Hepatocyte (in vitro differentiated cells): ENCODE results near the gene TEKT3. TPM values are rescaled to one million over a fixed set of nuclear protein-coding genes. Genes with fewer than 3 reads are reported as not detected.

Source experiments
- DNase-seq: peaks from one replicate; pipeline ENCODE4 v3.0.0-alpha.2; 2016; ENCODE audit warnings: low spot score
- H2AFZ ChIP-seq: fragments of 200-600 bp; sonication (generic); 2 replicates; pipeline ENCODE4 v1.6.0; 2016; ENCODE audit warnings: antibody characterized with exemption, mild to moderate bottlenecking
- H3K27ac ChIP-seq: fragments of 200-600 bp; sonication (generic); 2 replicates; pipeline ENCODE4 v1.5.1; 2016; ENCODE audit warnings: mild to moderate bottlenecking
- H3K27me3 ChIP-seq: fragments of 200-600 bp; sonication (generic); 2 replicates; pipeline ENCODE4 v1.6.1; 2016
- H3K36me3 ChIP-seq: fragments of 200-600 bp; sonication (generic); replicated peaks from 2 replicates; pipeline ENCODE4 v1.5.1; 2016; ENCODE audit warnings: low read depth; ENCODE audit not compliant: insufficient read depth
- H3K4me1 ChIP-seq: fragments of 200-600 bp; sonication (generic); 2 replicates; pipeline ENCODE4 v1.5.1; 2016; ENCODE audit warnings: mild to moderate bottlenecking, moderate library complexity; ENCODE audit not compliant: insufficient read depth
- H3K4me2 ChIP-seq: fragments of 200-600 bp; sonication (generic); 2 replicates; pipeline ENCODE4 v1.6.0; 2016
- H3K4me3 ChIP-seq: fragments of 200-600 bp; sonication (generic); 2 replicates; pipeline ENCODE4 v1.5.1; 2016; ENCODE audit warnings: mild to moderate bottlenecking
- H3K79me2 ChIP-seq: fragments of 200-600 bp; sonication (generic); 2 replicates; pipeline ENCODE4 v1.6.0; 2017; ENCODE audit warnings: mild to moderate bottlenecking
- H3K9me2 ChIP-seq: fragments of 200-600 bp; sonication (generic); replicated peaks from 2 replicates; pipeline ENCODE4 v1.6.0; 2017; ENCODE audit warnings: mild to moderate bottlenecking; ENCODE audit not compliant: insufficient read depth
- H3K9me3 ChIP-seq: fragments of 200-600 bp; sonication (generic); 2 replicates; pipeline ENCODE4 v1.5.1; 2016; ENCODE audit warnings: low read depth, mild to moderate bottlenecking
- H4K20me1 ChIP-seq: fragments of 200-600 bp; sonication (generic); 2 replicates; pipeline ENCODE4 v1.6.0; 2016; ENCODE audit warnings: mild to moderate bottlenecking; ENCODE audit not compliant: insufficient read depth, poor library complexity, severe bottlenecking
- CTCF ChIP-seq: fragments of 200-600 bp; sonication (generic); IDR thresholded peaks from 2 replicates; pipeline ENCODE4 v1.5.1; 2016; ENCODE audit warnings: antibody characterized with exemption, mild to moderate bottlenecking; ENCODE audit not compliant: poor library complexity
- EZH2 ChIP-seq: fragments of 200-600 bp; sonication (generic); IDR thresholded peaks from 2 replicates; pipeline ENCODE4 v1.6.1; 2016; ENCODE audit warnings: antibody characterized with exemption, mild to moderate bottlenecking, borderline replicate concordance
- EZH2phosphoT487 ChIP-seq: fragments of 200-600 bp; sonication (generic); IDR thresholded peaks from one replicate; pipeline ENCODE4 v1.6.1; 2018; ENCODE audit warnings: antibody characterized with exemption, mild to moderate bottlenecking, low read depth, moderate library complexity; ENCODE audit not compliant: unreplicated experiment, severe bottlenecking
- WGBS: methylation state at CpG from one replicate; pipeline ENCODE4 v1.1.6; 2016; ENCODE audit warnings: low lambda C conversion rate; ENCODE audit errors: missing lambda C conversion rate; 5-methylcytosine and 5-hydroxymethylcytosine counted together
- polyA plus RNA-seq: library from polyadenylated mRNA; unstranded; fragments of >200 nt; fragmentation: Nextera tagmentation; extraction: Ambion mirVana; gene quantifications from 2 replicates; pipeline ENCODE4 v1.2.1, GENCODE V29; 2016
- small RNA-seq: library from RNA; depleted of rRNA; stranded (forward); fragments of <200 nt; gene quantifications from one replicate; pipeline ENCODE3, GENCODE V24; 2014
- total RNA-seq: library from RNA; depleted of rRNA; stranded (reverse); fragments of >200 nt; gene quantifications from 2 replicates; pipeline ENCODE4 v1.2.3, GENCODE V29; 2014

The TEKT3 gene
- total and polyA plus RNA-seq, 2 experiments from 2014 or later, result 0.45 to 1.9 TPM

GRCh38 chr17:15255713-15256454, 85.5 kb downstream of the TEKT3 start:
- Histone ChIP-seq H2AFZ (no peak overlapping the region), H3K4me1 (peaks cover 11% of the 10 kb centered on the region), H3K36me3 (no peaks in the 10 kb centered on the region), H3K79me2 (peaks cover 50% of the 10 kb centered on the region), H3K9me2 (no peaks in the 10 kb centered on the region), H3K4me2 (no peak overlapping the region), H3K27ac (no peak overlapping the region), H3K4me3 (no peak overlapping the region), H3K27me3 (no peaks in the 10 kb centered on the region), H3K9me3 (no peaks in the 10 kb centered on the region), H4K20me1 (peaks cover 53% of the 10 kb centered on the region)
- TF ChIP-seq CTCF, result no peak
- TF ChIP-seq EZH2phosphoT487, result no peak
- TF ChIP-seq EZH2, result no peak
- WGBS, result 78% methylated on average over 13 of the region's 13 CpGs
- no peak for DNase-seq

Small RNAs within 50 kb of the gene (small RNA-seq; reads per million reads assigned to genes)
- gene RNU6-799P, result not detected

Other genes starting within 250 kb of the TEKT3 start
- gene PMP22, start 76.3 kb downstream of the TEKT3 start, total RNA-seq, result 111 and 113 TPM in 2 replicates
- 163 and 186 TPM in 2 replicates for gene PMP22, start 76.3 kb downstream of the TEKT3 start, polyA plus RNA-seq
- gene CDRT4, start 126.0 kb upstream of the TEKT3 start, total RNA-seq, result 2.7 and 10.4 TPM in 2 replicates
- 9.6 and 11.8 TPM in 2 replicates for gene CDRT4, start 126.0 kb upstream of the TEKT3 start, polyA plus RNA-seq
- 40.7 and 41.3 TPM in 2 replicates for gene TVP23C, start 221.9 kb upstream of the TEKT3 start, total RNA-seq
- 15.3 and 23.0 TPM in 2 replicates for gene TVP23C, start 221.9 kb upstream of the TEKT3 start, polyA plus RNA-seq